ENCODE results near the gene COL9A1.
A peak's percentile ranks its signal among the peaks of the same experiment; 100 is the strongest.

COL9A1 gene

DNA sequence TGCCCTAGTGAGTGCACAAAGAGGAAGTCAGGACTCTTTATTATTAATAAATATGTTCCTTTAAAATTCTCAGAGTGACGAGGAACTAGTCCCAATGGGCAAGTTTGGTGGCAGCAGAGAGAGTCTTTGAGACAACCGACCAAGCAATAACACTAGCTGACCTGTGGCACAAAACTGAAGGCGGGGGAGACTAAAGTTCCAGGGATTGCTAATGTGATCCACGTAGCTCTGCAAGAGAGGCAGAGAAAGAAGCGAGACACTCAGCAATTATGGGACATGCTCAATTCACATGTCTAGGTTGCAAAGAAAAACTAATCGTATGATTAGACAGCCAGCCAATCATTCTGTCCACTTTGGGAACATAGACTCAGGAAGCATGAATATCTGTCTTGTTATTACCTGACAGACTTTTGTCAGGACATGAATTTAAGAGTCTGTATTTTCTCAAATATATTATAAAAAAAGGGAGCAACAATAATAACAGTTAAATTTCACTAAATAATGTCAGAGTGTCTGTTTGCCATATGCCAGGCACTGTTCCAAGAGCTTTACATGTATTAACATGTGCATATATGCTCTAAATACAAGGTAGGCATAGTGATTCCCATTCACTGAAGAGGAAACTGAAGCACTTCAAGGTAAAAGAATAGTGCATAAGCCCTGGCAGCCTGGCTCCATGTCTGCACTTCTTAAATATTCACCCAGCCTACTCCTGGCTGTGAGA lies 81.0 kb downstream of the COL9A1 start:
- no peak for DNase-seq

DNA sequence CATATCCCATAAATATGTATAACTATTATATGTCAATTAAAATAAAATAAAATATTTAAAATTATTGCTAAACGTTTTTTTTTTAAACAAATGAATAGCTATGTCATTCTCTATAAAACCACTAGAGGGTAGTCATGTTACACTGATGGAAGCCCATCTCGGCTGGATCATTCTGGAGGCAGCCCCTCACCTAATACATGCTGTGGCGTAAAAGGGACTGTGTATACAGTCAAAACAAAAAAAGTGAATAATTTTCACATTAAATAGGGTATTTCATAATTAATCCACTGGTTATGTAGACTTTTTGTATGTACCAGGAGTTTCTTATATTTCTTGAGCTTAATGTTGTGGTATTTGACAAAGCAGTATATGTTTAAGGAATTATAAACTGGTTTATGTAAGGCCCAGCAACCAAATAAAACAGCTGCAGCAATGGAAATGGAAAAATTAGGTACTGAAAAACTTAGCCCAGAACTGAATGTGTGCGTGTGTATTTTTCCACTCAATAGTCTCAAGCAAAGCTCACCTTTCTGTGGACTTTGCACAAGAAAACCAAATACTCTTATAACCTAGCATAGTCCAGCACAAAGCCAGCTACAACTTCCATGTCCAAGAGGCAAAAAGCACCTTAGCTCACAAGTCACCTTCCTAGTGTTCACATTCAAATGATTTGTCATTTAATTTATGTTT lies 81.7 kb downstream of the COL9A1 start:
- DNase-seq, result peak; percentile 51

DNA sequence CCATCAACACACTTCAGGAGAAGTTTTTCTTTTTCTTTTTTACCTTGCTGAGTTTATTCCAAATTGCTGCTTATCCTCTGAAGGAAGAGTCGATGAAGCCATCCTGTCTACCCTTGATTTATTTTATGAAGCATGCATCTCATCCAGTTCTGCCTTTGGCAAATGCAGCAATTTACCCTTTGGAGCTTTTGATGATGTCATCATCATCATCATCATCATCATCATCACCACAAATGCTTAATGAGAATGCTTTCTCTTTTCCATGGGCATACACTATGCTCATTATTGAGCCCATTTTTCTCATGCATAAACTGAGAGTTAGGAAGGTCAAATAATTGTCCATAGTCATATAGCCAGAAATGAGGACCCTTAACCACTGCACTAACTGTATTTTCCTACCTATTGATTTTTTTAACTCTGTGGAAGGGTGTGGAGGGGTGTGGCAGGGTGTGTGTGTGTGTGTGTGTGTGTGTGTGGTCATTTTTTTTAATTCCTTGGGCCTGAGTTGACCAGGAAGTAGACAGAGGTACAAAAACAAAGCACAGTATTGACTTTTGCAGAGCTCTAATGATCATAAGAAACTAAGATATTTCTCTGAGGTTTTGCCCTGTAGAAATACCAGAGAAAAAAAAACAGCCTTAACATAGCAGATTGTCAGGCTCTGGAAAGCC lies 82.8 kb downstream of the COL9A1 start:
- DNase-seq, result no peak

DNA sequence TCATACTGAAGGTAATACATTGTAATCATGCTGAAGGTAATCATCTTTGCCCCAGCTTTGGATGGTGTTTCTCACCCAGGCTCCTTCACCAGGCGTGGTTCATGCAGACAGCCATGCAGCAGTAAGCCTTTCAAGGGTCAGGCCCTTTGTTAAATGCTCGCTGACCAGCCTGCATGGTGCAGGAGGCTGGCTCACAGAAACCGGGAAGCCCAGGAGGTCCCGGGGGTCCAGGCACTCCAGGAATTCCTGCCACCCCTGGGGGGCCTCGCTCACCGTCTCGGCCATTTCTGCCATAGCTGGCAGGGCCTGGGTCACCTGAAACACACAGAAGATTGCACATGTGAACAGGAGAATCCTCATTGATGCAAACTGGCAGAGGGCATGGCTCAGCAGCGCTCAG lies 86.1 kb downstream of the COL9A1 start:
- no peak for DNase-seq

DNA sequence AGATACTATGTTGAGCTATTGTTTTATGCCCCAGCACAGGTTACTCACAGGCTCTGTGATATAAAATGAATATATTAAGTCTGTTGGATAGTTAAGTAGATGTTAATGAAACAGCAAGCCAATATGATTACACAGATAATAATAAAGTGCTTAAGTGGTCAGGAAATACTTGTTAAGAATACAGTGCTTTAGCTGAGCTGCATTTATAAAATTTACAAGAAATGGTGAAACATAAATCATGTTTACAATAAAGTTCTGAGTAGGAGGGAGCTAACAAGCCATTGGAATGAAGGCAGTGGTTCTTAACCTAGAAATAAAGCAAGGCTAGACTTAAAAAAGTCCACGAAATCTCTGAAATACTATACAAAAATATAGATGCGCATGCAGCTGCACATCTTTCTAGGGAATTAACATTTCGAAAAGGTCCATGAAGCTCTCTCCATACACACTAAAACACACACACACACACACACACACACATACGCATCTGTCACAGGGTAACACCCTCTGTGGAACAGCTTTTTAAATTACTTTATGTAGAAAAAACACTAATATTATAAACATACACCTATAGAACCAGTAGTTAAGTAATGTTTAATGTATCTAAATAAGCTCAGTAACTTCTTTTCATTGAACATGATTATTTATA lies 87.3 kb downstream of the COL9A1 start:
- DNase-seq, result no peak

DNA sequence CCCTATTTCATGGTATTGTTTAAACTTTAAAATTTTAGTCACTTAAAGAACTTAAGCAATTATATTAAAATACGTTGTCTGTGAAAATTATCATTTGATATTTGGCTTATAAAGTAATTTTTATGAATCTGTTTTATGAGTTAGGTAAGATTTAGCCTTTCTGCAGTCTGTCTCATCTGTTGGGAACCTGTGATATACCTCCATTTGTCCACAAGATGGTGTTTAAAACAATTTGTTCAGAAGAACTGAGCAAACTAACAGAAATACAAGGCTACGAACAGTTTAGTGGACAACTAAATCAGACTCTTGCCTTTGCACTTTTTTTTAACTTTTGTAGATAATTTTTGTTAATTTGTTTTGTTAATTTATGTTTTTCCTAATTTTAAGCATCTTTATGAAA lies 92.4 kb downstream of the COL9A1 start:
- DNase-seq, result no peak

DNA sequence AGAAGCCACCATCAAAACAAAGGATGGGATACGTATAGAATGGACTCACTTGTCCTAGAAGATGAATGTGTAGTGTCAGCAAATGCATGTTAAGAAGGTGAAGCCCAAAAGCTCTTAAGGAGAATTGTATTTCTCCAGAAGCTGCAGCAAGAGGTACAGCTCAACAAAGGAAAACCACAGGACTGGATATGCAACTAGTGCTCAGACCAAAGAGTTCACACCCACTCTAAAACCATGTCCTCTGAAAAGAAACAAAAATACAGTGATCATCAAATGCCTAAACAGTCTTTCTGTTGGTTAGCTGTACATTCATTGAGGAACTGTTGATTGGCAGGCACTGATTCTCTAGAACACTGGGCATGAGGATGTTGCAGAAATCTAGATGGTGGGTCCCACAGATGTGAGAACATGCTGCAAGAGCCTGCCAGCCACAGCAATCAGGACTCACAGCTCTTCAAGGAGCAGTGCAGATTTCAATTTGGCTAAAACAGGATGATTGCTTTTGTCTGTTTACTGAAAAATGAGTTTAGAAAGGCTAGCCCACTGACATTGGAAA lies 94.6 kb downstream of the COL9A1 start:
- DNase-seq, result no peak

DNA sequence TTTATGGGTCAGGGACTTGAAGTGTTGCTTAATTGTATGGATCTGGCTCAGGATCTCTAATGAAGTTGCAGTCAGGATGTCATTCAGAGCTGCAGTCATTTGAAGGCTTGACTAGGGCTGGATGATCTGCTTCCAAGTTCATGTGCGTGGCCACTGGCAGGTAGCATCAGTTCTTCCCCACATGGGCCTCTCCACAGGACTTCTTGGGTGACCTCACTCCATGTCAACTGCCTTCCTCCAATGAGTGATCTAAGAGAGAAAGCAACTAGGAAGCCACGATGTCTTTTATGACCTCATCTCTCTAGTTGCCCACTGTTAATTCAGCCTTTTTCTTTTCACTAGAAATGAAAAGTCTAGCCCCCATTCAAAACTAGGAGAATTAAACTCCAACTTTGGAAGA lies 104.1 kb downstream of the COL9A1 start:
- no peak for DNase-seq

DNA sequence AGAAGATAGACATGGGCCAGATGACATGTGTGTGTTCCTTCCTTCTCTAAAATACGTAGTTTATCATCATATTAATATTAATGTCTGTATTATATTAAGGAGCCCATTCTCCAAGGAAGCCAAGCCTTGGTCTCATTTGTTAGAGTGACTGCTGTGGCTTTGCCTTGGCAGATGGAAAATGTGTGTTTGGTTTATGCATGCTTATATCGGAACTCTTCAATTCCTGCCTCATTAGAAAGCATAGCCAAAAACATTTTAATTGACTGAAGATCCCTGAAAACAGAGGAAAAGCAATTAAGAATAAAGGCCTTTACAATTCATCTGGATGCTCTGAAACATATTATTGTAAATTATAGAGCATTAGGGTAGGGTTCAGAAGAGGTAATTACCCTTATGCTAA lies 106.4 kb downstream of the COL9A1 start:
- DNase-seq, result no peak

DNA sequence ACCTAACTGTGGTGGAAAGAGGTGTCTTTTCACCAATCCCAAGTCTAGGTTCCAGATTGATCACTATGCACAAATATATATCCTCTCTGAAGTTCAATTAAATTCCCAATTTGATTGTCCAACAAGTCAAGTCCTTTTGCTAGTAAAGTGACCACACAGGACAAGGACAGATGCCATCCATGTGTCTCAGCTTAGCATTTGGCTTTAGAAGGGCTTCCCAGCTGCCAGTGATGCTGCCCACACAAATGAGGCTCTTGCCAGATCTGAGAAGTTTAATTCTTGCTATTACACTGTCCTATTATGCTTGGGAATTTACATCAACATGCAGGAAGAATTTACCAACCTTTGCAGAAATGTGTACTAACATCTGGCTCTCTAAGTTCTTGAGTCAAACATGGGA lies 108.5 kb downstream of the COL9A1 start:
- no peak for DNase-seq

DNA sequence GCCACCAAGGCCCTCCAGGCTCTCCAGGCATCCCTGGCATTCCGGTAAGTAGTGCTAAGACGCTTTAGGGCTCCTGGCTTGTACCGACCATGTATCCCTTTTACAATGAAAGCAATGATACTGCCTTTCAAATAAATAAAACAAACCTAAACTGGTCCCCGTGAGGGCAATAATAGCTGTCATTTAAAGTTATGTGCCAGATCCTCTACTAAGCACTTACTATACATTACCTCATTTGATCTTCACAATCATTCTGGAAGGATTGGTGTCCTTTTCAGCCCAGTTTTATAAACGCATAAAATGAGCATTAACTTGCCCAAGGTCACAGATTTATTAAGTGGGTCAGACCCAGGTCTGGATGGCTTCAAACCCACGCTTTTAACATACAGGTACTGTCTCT lies 114.7 kb downstream of the COL9A1 start:
- no peak for DNase-seq

DNA sequence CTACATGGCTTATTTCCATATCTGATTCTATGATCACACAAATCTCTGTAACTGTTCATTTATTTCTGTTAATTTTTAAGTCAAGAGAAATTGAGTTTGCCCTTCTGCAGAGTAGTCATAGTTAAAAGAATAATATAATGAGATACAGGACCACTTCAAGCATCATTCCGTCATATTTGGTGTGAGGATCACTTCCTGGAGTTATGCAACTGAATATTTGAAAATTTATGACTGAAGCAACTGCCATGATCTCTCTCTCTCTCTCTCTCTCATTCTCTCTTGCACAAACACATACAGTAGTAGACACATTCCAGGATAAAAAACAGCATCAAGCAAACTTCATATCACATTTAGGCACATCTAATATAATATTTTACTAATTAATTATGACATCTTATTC lies 116.4 kb downstream of the COL9A1 start:
- DNase-seq, result no peak

DNA sequence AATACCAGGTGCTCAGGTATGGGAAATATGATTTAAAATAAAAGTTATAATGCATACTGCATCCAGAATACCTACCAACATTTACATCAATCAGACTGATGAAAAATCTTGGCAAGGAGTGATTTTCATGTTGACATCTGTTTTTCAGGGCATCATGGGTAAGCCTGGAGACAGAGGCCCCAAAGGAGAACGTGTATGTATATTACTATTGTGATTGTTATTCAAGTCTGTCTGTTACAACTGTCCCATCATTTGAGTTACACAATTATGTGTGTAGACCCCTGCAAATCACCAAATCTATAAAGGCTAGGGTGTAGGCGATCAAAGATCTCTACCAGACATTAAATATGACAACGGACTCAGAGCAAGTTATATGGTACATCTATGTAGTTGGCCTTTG lies 118.2 kb downstream of the COL9A1 start:
- no peak for DNase-seq

DNA sequence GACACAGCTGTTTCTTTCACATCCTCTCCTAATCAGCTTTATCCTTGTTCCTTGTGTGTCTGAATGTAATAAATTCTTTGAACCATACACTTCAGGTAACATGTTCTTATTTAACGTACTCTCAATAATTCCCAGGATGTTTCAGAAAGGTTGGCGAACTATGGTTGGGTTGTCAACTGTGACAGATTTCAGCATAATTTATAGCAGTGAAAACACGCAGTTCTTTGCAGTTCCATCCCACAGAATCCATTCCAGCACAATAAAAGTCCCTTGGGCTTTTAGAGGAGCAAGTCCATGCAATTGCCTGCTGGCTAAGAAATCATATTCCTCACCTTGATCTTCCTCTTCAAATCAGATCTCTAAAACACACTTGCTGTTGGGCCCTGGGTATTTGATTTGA lies 119.3 kb downstream of the COL9A1 start:
- no peak for DNase-seq

DNA sequence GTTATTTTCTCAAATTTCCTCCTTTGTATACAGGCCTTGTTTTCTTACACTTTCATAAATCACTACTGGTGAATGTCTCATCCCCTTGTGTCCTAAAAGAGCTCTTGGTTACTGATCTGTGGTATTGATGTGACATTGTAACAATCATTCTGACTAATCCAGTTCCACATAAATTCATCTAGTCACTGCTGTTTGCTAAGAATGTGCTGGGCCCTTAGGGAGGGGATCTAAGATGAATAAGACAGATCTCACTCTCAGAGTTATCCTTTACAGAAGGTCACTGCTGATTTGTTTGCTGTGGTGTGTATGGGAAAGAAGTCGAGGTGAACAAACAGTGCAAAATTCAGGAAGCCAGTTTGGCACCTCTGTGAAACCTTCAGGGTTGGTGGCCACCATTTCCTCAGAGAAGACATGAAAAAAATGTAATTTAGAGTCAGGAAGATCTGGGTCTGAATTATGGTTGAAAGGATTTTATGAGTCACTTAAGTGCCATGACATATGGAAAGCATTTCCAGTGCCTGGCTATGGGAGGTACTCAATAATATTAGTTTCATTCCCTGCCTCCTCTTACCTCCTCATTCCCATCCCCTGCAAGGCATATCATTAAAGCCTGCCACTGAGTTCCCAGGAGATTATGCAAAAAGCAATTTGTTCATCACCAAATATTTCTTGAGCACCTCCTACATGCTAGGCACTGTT lies 121.8 kb downstream of the COL9A1 start:
- DNase-seq, result no peak

DNA sequence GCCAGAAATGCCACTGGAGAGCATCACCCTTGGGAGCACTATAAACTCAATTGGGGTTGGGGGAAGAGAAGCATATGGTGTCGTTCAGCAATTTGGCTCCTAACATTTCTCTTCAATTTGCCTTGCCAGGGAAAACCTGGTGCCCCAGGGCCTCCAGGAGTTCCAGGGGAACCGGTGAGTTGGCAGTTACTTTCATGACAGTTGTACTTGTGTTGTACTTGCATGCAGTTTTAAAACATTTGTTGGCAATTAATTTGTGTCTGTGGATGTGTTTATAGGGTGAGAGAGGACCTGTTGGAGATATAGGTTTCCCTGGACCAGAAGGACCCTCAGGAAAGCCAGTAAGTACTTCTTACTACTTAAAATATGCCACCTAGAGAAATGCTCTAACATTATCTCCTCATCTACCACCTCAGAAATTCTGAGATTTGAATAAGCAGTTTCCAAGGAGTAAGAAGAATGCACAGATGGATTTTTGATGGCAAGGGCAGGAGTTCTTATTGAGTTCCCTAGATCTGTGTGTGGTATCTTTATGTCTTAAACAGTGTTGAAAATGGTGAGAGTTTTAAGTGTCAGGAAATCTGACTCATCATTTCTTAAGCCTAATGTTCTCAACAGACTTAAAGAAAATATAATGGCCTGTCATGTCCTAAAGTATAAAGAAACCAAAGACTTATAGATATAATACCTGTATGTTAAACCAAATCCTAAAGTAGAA lies 122.5 kb downstream of the COL9A1 start:
- DNase-seq, result no peak

DNA sequence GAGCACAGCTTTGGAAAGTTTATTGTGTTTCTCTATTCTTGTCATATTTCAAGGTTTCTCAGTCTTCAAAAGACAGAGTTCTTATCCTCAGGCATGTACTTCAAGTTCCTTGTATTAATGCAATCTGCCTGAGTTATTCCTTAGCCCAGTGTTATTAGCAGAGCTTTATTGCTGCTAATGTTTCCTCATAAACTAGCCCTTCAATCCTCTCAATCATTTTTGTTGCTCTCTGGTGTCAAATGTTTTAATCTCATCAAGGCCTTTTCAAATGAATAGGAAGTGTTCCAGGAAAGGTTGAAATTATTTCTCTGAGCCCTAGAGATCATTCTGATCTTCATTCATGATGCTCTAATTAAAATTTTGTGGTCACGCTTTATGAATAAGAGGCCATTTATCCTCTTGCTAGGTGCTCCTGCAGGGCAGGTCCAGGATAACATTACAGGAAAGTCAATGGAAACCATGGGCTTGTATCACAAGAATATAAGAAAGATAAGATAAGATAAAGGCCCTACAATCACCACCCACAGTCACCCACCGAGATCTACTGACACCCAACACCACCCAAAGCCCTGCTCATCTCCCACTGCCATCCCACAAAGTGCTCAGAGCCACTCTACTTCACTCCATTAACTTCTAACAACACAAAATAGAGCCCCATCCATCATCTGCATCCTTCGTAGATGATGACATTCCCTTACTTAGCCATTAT lies 125.9 kb downstream of the COL9A1 start:
- DNase-seq, result no peak

DNA sequence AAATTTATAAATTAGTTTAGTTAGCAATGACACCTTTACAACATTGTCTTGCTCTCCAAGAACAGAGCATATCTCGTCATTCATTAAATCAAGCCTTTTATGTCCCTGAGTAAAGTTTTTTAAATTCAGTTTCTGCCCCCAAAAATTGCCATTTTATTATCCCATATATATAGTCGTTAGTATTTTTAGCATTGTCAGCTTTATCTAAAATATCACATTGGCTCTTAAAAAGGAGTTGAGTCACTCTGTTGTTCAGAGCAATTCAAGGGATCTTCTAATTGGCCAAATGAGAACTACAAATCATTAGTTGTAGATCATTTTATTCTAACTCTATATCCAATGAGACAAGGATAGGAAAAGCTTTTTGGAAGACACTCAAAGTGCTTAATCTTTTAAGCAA lies 127.1 kb downstream of the COL9A1 start:
- DNase-seq, result no peak

DNA sequence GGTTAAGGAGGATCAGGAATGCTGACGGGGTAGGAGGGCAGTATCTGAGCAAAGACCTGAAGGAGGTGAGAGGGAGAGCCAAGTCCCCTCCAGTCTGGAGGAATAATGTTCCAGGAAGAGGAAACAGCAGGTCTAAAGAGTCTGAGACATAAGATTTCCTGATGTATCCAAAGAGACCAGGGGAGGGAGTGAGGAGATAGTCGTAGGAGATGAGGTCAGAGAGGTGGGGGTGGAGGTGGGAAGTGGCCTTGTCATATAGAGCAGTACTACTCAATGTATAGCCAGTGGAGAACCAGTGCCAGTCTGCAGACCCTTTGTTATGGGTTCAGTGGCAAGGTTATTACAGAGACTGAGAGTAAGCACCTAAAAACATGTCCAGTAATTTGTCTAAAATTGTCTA lies 130.6 kb downstream of the COL9A1 start:
- DNase-seq, result no peak

DNA sequence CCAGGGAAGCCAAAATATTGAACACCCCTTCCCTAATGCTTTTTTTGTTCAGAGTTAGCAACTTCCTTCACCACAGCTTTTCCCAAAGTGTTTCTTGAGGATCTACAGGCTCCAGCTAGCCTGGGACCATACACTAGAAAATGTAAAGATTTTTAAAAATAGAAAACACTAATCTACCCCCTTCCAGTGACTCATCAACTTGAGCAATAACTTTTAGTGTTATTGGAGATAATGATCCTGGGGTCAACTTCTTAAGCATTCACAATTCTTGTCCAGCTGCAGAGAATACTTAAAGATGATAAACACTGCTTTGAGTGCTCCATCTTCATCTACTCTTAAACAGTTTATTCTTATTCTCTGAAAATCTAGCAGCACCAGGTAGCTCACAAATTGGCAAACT lies 131.6 kb downstream of the COL9A1 start:
- DNase-seq, result no peak

DNA sequence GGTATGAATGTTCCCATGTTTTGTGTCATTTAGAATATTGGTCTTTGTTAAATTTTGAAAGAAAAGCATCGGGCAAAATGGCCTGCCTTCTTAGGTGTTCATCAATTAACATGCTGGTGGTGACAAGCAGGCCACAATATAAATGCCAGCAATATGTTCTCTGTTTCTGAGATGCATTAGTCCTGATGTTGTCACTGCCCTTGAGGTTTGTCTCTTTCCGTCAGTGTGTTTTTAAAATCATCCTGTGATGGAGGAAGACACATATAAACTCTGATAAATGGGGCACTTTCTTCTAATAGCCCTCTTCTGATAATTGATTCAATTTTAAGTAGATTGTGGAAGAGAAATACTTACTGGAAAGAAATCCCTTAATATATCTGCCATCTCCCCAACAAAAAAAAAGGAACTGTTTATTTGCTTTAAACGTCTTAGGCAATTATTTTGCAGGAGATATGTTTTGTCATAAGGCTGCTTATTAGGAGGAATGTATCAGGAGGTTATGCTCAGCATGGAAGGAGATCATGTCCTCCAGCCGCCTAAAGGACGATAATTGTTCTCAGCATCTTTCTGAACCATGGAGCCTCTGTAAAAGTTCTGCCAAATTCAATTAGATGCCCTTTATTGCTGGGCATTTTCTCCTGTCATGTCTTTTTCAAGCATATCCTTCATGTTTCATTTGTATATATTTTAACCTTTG lies 134.1 kb downstream of the COL9A1 start:
- DNase-seq, result no peak

All from NCI-H748 treated with DMSO at 0.1 percent for 48 hours (cell line).